Stimulated activated CD8-positive, alpha-beta memory T cell treated with anti-CD3 and anti-CD28 coated beads, Interleukin-15, amount 100 ng/mL, for 48 hours (primary cell): Measurements from ENCODE around the gene TRIB2.
A peak's percentile ranks its signal among the peaks of the same experiment; 100 is the strongest.
"Not testable (repeated sequence)": the region's sequence is repeated elsewhere in the genome, so short reads cannot be mapped to it uniquely, and the experiment has no call there.

Experiments used
- DNase-seq, 2 donors: peaks; one replicate each; pipeline ENCODE4 v3.0.0-alpha.2; 2020; ENCODE audit warnings: low read depth in 2 of 2

The TRIB2 gene

GRCh38 chr2:12716282-12717190 is at the start of gene TRIB2:
Gene TRIB2 (plus strand): TSS chr2:12716936. CDS start chr2:12718308, 1,372 bp downstream.
- peak; percentile 82 to 85 for DNase-seq

GRCh38 chr2:12669036-12669435 is 47.7 kb upstream of the TRIB2 start:
- no peak for DNase-seq

GRCh38 chr2:12672711-12673315 is 43.9 kb upstream of the TRIB2 start:
- no peak for DNase-seq

- no peak for DNase-seq
Observed at GRCh38 chr2:12674644-12675328, 42.0 kb upstream of the TRIB2 start.

- no peak for DNase-seq
Observed at GRCh38 chr2:12675352-12675795, 41.4 kb upstream of the TRIB2 start.

GRCh38 chr2:12675801-12676200 is 40.9 kb upstream of the TRIB2 start:
- no peak for DNase-seq

- DNase-seq = no peak
Observed at GRCh38 chr2:12676771-12677170, 40.0 kb upstream of the TRIB2 start.

- DNase-seq = no peak
Observed at GRCh38 chr2:12678186-12678585, 38.5 kb upstream of the TRIB2 start.

GRCh38 chr2:12679550-12680072 is 37.1 kb upstream of the TRIB2 start:
- DNase-seq = no peak

- DNase-seq = not testable (repeated sequence)
Observed at GRCh38 chr2:12680115-12680514, 36.6 kb upstream of the TRIB2 start.

- DNase-seq = no peak
Observed at GRCh38 chr2:12682017-12682416, 34.7 kb upstream of the TRIB2 start.

- DNase-seq = no peak
Observed at GRCh38 chr2:12683457-12684100, 33.2 kb upstream of the TRIB2 start.

GRCh38 chr2:12684471-12684936 is 32.2 kb upstream of the TRIB2 start:
- no peak for DNase-seq

GRCh38 chr2:12685145-12685544 is 31.6 kb upstream of the TRIB2 start:
- DNase-seq = no peak

- no peak for DNase-seq
Observed at GRCh38 chr2:12685956-12686355, 30.8 kb upstream of the TRIB2 start.

GRCh38 chr2:12686708-12687283 is 29.9 kb upstream of the TRIB2 start:
- DNase-seq = no peak

- DNase-seq = no peak
Observed at GRCh38 chr2:12688091-12688490, 28.6 kb upstream of the TRIB2 start.

GRCh38 chr2:12688893-12689292 is 27.8 kb upstream of the TRIB2 start:
- DNase-seq = no peak

GRCh38 chr2:12693509-12693908 is 23.2 kb upstream of the TRIB2 start:
- DNase-seq = no peak

GRCh38 chr2:12694990-12695774 is 21.6 kb upstream of the TRIB2 start:
- DNase-seq = no peak
